ENCODE data around the gene SRPX2.
"Not testable (repeated sequence)": the region's sequence is repeated elsewhere in the genome, so short reads cannot be mapped to it uniquely, and the experiment has no call there.

SRPX2 gene

DNA sequence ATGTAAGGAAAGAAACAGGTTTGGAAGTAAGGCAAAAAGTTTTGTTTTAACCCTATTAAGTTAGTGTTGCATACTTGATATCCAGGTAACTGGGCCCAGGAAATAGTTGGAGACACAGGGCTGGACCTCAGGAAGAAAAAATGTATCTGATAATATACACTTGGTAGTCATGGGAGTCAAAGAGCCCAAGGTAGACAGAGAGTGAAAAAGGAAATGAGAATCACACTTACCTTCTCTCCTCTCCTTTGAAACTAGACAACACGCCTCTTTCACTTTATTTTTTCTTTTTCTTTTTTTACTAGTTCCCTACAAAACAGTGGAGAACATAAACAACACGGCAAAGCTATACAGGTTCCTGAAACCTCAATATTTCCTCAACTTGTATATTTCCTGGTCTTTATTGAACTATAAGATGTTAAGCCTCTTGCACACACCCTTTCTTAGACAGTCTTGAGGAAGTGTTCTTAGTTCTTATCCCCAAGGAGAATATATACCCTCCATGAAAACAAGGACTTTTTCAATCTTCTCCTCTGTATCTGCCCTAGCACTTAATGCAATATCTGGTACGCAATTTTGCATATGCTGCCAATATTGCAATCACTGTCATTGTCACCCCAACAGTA is 60.7 kb downstream of the SRPX2 start:
- no peak for FAIRE-seq

DNA sequence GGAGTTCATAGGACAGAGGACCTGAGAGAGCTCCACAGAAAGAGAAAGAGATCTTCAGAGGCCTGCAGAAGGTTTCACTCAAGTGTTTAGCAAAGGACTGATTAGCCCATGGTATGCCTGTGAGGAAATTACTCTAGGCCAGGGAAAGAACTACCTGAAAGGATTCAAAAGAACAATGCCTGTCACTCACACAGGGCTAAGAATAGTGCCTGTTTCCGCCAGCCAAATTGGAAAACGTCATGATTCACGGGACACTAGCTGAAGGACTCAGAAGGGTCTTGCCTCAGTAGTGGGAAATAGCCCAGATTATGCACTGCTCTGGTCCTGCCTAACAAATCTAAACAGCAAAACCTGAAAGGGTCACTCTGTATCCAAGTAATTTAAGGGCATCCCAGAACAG is 66.8 kb downstream of the SRPX2 start:
- no peak for FAIRE-seq

DNA sequence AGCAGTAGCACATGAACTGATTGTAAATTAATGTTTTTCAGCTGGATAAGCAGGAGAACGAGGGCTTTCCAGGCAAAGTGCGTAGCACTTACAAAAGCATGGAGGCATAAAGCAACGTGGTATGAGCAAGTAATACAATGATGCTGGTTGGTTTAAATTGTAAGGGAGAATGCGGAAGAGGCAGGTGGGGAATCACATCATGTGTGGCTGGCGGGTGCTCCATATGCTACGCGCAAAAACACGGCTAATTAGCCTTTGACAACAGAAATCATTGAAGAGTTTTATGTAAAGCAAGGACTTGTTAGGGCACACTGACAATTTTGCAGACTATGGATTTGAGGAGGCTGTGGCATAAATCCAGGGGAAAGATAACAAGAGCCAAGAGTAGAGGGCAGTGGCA is 73.4 kb downstream of the SRPX2 start:
- no peak for FAIRE-seq

- no peak for FAIRE-seq
These were observed 75.1 kb downstream of the SRPX2 start for GRCh38 chrX:100719139-100719538.

- no peak for FAIRE-seq
These were observed 76.3 kb downstream of the SRPX2 start for GRCh38 chrX:100720301-100720700.

DNA sequence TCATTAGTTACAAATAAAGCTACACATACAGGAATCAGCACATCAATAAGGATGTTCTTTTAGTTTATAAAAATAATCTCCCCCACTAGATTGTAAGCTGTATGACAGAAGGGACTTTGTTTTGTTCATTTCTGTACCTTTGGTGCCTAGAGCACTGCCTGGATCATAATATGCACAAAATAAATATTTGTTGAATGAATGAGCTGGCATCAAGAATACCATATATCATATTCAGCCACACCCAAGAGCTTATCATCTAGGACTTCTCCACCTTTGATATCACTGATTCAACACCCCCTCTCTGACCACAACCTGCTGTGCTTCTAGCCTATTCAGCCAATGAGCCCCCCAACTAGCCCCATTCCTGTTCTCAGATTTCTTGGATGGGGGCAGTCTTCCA is 77.3 kb downstream of the SRPX2 start:
- no peak for FAIRE-seq

DNA sequence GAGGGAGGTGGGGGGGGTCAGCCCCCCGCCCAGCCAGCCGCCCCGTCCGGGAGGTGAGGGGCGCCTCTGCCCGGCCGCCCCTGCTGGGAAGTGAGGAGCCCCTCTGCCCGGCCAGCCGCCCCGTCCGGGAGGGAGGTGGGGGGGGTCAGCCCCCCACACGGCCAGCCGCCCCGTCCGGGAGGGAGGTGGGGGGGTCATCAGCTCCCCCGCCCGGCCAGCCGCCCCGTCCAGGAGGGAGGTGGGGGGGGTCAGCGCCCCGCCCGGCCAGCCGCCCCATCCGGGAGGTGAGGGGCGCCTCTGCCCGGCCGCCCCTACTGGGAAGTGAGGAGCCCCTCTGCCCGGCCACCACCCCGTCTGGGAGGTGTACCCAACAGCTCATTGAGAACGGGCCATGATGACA is 80.0 kb downstream of the SRPX2 start:
- FAIRE-seq, result not testable (repeated sequence)
